Measurements from ENCODE around the gene CPS1.

GRCh38 chr2:210515911-210516310 is 40.5 kb upstream of the CPS1 start:
- no peak for TF ChIP-seq POLR2A (IDR thresholded peaks at IDR 0.05; ENCODE audit: low read depth, low read length)
- TF ChIP-seq, protein P1, sequence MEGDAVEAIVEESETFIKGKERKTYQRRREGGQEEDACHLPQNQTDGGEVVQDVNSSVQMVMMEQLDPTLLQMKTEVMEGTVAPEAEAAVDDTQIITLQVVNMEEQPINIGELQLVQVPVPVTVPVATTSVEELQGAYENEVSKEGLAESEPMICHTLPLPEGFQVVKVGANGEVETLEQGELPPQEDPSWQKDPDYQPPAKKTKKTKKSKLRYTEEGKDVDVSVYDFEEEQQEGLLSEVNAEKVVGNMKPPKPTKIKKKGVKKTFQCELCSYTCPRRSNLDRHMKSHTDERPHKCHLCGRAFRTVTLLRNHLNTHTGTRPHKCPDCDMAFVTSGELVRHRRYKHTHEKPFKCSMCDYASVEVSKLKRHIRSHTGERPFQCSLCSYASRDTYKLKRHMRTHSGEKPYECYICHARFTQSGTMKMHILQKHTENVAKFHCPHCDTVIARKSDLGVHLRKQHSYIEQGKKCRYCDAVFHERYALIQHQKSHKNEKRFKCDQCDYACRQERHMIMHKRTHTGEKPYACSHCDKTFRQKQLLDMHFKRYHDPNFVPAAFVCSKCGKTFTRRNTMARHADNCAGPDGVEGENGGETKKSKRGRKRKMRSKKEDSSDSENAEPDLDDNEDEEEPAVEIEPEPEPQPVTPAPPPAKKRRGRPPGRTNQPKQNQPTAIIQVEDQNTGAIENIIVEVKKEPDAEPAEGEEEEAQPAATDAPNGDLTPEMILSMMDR (conservative IDR thresholded peaks at IDR 0.05; ENCODE audit: low read depth, low read length): no peak
- no peak for TF ChIP-seq MAFK (IDR thresholded peaks at IDR 0.05; ENCODE audit: low read depth, low read length)
- no peak for TF ChIP-seq RAD21 (IDR thresholded peaks at IDR 0.05; ENCODE audit: low read length)
- TF ChIP-seq CEBPB (IDR thresholded peaks at IDR 0.05; ENCODE audit: low read depth, low read length): no peak
- no peak for TF ChIP-seq RFX5 (IDR thresholded peaks at IDR 0.05; ENCODE audit: low read depth, low read length)
- TF ChIP-seq FOS (IDR thresholded peaks at IDR 0.05; ENCODE audit: low read depth, low read length): no peak

All from IMR-90 (cell line).